Smooth muscle cell (in vitro differentiated cells): Measurements from ENCODE around the gene CTIF. TPM values are rescaled to one million over a fixed set of nuclear protein-coding genes. Genes with fewer than 3 reads are reported as not detected.

Experiments used
- DNase-seq: peaks from one replicate; lab custom pipeline; 2025; ENCODE audit not compliant: unreplicated experiment; lab: John Stamatoyannopoulos, UW
- H2AFZ ChIP-seq: fragments of 200-600 bp; sonication (generic); 2 replicates; pipeline ENCODE4 v1.6.0; 2016; ENCODE audit warnings: antibody characterized with exemption, low read depth, mild to moderate bottlenecking
- H3F3A ChIP-seq: fragments of 200-600 bp; sonication (generic); 2 replicates; pipeline ENCODE4 v1.6.0; 2017; ENCODE audit warnings: antibody characterized with exemption, low read depth
- H3K27ac ChIP-seq: fragments of 200-600 bp; sonication (generic); 2 replicates; pipeline ENCODE4 v1.5.1; 2016; ENCODE audit warnings: low read depth, mild to moderate bottlenecking
- H3K27me3 ChIP-seq: fragments of 200-600 bp; sonication (generic); 2 replicates; pipeline ENCODE4 v1.6.1; 2016; ENCODE audit warnings: low read depth, mild to moderate bottlenecking
- H3K36me3 ChIP-seq: fragments of 200-600 bp; sonication (generic); 2 replicates; pipeline ENCODE4 v1.5.1; 2016; ENCODE audit warnings: low read depth
- H3K4me1 ChIP-seq: fragments of 200-600 bp; sonication (generic); 2 replicates; pipeline ENCODE4 v1.5.1; 2016; ENCODE audit warnings: low read depth
- H3K4me2 ChIP-seq: fragments of 200-600 bp; sonication (generic); 2 replicates; pipeline ENCODE4 v1.6.0; 2016; ENCODE audit warnings: mild to moderate bottlenecking
- H3K4me3 ChIP-seq: fragments of 200-600 bp; sonication (generic); 2 replicates; pipeline ENCODE4 v1.5.1; 2016; ENCODE audit warnings: mild to moderate bottlenecking
- H3K79me2 ChIP-seq: fragments of 200-600 bp; sonication (generic); 2 replicates; pipeline ENCODE4 v1.6.0; 2016; ENCODE audit warnings: low read depth, mild to moderate bottlenecking
- H3K9ac ChIP-seq: fragments of 200-600 bp; sonication (generic); 2 replicates; pipeline ENCODE4 v1.6.0; 2016; ENCODE audit warnings: low read depth
- H3K9me3 ChIP-seq: fragments of 200-600 bp; sonication (generic); replicated peaks from 2 replicates; pipeline ENCODE4 v1.5.1; 2016; ENCODE audit warnings: low read depth
- H4K20me1 ChIP-seq: fragments of 200-600 bp; sonication (generic); 2 replicates; pipeline ENCODE4 v1.6.0; 2016; ENCODE audit warnings: low read depth
- WGBS: methylation state at CpG from one replicate; pipeline ENCODE4 v1.1.7; 2016; ENCODE audit warnings: low lambda C conversion rate; 5-methylcytosine and 5-hydroxymethylcytosine counted together
- polyA plus RNA-seq: library from polyadenylated mRNA; unstranded; fragments of >200 nt; fragmentation: Nextera tagmentation; extraction: Ambion mirVana; gene quantifications from 2 replicates; pipeline ENCODE4 v1.2.1, GENCODE V29; 2016
- total RNA-seq: library from RNA; depleted of rRNA; stranded (reverse); fragments of >200 nt; gene quantifications from 2 replicates; pipeline ENCODE4 v1.2.3, GENCODE V29; 2014
- TF ChIP-seq, protein P1 (sequence below): fragments of 200-600 bp; sonication (generic); IDR thresholded peaks from 2 replicates; pipeline ENCODE4 v1.5.1; 2017; ENCODE audit warnings: borderline replicate concordance, mild to moderate bottlenecking, antibody characterized with exemption; ENCODE audit not compliant: insufficient read depth, poor library complexity, severe bottlenecking

CTIF gene
- total and polyA plus RNA-seq, 2 experiments from 2014 or later: 22.2 to 25.3 TPM

GRCh38 chr18:48866028-48866733 lies 327.4 kb downstream of the CTIF start:
- Histone ChIP-seq H3K27ac (peak overlapping the region; percentile 12), H3F3A (peaks cover 28% of the 10 kb centered on the region), H3K4me3 (no peak overlapping the region), H4K20me1 (no peaks in the 10 kb centered on the region), H3K4me2 (no peak overlapping the region), H2AFZ (no peak overlapping the region), H3K9ac (no peak overlapping the region), H3K27me3 (no peaks in the 10 kb centered on the region), H3K4me1 (peaks cover 13% of the 10 kb centered on the region), H3K36me3 (no peaks in the 10 kb centered on the region), H3K9me3 (no peaks in the 10 kb centered on the region), H3K79me2 (no peaks in the 10 kb centered on the region)
- DNase-seq: no peak
- 65% methylated on average over 7 of the region's 7 CpGs for WGBS
- TF ChIP-seq, protein P1, sequence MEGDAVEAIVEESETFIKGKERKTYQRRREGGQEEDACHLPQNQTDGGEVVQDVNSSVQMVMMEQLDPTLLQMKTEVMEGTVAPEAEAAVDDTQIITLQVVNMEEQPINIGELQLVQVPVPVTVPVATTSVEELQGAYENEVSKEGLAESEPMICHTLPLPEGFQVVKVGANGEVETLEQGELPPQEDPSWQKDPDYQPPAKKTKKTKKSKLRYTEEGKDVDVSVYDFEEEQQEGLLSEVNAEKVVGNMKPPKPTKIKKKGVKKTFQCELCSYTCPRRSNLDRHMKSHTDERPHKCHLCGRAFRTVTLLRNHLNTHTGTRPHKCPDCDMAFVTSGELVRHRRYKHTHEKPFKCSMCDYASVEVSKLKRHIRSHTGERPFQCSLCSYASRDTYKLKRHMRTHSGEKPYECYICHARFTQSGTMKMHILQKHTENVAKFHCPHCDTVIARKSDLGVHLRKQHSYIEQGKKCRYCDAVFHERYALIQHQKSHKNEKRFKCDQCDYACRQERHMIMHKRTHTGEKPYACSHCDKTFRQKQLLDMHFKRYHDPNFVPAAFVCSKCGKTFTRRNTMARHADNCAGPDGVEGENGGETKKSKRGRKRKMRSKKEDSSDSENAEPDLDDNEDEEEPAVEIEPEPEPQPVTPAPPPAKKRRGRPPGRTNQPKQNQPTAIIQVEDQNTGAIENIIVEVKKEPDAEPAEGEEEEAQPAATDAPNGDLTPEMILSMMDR: no peak

DNA sequence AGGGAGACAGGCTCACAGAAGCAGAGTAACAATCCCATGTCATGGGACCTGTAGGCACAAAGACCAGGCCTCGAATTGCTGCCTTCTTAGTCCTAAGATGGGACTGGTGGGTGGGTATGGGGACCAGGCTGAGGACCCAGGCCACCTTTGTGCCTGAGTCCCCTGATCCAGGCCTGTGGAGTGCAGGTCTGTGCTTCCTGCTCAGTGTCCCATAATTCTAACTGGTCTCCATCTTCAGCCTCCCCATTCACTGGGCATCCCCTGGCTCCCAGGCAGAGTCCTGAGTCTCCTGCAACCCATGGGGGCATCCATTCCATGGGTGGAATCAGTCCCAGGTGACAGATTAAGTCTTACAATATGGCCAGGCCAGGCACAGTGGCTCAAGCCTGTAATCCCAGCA lies 328.0 kb downstream of the CTIF start:
- H3K79me2 ChIP-seq: no peaks in the 10 kb centered on the region
- no peaks in the 10 kb centered on the region for H4K20me1 ChIP-seq
- H3K9me3 ChIP-seq: no peaks in the 10 kb centered on the region
- no peak overlapping the region for H3K4me3 ChIP-seq
- no peak overlapping the region for H3K9ac ChIP-seq
- TF ChIP-seq, protein P1: no peak
- 94% methylated on average over 1 of the region's 1 CpG for WGBS
- DNase-seq: no peak
- no peak overlapping the region for H2AFZ ChIP-seq
- no peaks in the 10 kb centered on the region for H3K36me3 ChIP-seq
- no peaks in the 10 kb centered on the region for H3K27me3 ChIP-seq
- H3K4me1 ChIP-seq: peaks cover 8% of the 10 kb centered on the region
- peak overlapping the region; percentile 12 for H3K27ac ChIP-seq
- peaks cover 28% of the 10 kb centered on the region for H3F3A ChIP-seq
- H3K4me2 ChIP-seq: no peak overlapping the region

DNA sequence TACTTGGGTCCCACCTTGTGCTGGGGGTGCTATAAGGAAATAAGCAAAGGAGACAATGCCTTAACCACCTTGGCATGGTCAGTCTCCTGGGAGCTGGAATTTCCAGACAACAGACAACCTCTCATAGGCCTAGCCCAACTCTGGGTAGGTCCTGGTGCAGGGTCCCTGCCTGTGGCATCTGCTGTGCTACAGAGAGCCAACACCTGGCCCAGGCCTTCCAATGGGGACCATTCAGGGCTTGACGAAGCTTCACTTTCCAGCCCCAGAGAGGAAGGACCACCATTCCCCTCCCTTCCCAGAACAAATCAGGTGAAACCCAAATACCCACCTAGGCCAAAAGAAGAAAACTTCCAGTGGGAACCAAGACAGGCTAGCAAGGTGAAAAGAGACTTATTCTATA lies 329.1 kb downstream of the CTIF start:
- Histone ChIP-seq H3K9me3 (no peaks in the 10 kb centered on the region), H3K79me2 (no peaks in the 10 kb centered on the region), H3K36me3 (no peaks in the 10 kb centered on the region), H4K20me1 (no peaks in the 10 kb centered on the region), H3K9ac (no peak overlapping the region), H3K4me3 (no peak overlapping the region), H3K4me2 (no peak overlapping the region), H3F3A (peaks cover 20% of the 10 kb centered on the region), H3K27ac (peak overlapping the region; percentile 95), H3K4me1 (peaks cover 18% of the 10 kb centered on the region), H2AFZ (no peak overlapping the region), H3K27me3 (no peaks in the 10 kb centered on the region)
- DNase-seq: no peak
- WGBS: 88% methylated on average over 1 of the region's 1 CpG
- TF ChIP-seq, protein P1: no peak
